GM12865 (cell line): Measurements from ENCODE around the gene MAST2.
"Not testable (repeated sequence)": the region's sequence is repeated elsewhere in the genome, so short reads cannot be mapped to it uniquely, and the experiment has no call there.

ENCODE experiments used
- DNase-seq: peaks from one replicate; pipeline ENCODE4 v3.0.0; 2010; ENCODE audit warnings: low read depth
- H3K4me3 ChIP-seq: 2 replicates; pipeline ENCODE4 v1.5.1; 2011; ENCODE audit warnings: mild to moderate bottlenecking, low read depth, low read length, control low read depth
- TF ChIP-seq, protein P1 (sequence below): IDR thresholded peaks from 2 replicates; pipeline ENCODE4 v1.5.1; 2011; ENCODE audit warnings: low read length, control low read depth, low read depth, inconsistent platforms; ENCODE audit not compliant: insufficient read depth; ENCODE audit errors: missing control alignments

MAST2 gene

DNA sequence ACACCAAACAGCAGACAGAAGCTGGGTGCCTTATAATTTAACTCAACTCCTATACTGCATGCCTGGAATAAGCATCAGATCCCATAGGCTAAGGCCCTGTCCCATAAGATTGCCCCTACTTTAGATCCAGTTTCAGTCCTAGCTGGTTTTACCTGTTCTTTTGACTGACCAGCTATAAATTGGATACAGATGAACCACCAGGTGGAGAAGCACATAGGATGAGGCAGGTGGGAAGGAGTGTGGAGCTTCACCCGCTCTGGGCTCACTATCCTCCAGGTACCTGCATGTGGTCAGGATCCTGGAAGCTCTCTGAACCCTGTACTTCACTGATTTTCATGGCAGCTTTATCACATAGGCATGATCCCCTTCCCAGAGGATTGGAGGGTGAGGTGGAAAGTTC is 51.3 kb downstream of the MAST2 start:
- no peak overlapping the region for H3K4me3 ChIP-seq
- no peak for DNase-seq
- TF ChIP-seq, protein P1, sequence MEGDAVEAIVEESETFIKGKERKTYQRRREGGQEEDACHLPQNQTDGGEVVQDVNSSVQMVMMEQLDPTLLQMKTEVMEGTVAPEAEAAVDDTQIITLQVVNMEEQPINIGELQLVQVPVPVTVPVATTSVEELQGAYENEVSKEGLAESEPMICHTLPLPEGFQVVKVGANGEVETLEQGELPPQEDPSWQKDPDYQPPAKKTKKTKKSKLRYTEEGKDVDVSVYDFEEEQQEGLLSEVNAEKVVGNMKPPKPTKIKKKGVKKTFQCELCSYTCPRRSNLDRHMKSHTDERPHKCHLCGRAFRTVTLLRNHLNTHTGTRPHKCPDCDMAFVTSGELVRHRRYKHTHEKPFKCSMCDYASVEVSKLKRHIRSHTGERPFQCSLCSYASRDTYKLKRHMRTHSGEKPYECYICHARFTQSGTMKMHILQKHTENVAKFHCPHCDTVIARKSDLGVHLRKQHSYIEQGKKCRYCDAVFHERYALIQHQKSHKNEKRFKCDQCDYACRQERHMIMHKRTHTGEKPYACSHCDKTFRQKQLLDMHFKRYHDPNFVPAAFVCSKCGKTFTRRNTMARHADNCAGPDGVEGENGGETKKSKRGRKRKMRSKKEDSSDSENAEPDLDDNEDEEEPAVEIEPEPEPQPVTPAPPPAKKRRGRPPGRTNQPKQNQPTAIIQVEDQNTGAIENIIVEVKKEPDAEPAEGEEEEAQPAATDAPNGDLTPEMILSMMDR: no peak

DNA sequence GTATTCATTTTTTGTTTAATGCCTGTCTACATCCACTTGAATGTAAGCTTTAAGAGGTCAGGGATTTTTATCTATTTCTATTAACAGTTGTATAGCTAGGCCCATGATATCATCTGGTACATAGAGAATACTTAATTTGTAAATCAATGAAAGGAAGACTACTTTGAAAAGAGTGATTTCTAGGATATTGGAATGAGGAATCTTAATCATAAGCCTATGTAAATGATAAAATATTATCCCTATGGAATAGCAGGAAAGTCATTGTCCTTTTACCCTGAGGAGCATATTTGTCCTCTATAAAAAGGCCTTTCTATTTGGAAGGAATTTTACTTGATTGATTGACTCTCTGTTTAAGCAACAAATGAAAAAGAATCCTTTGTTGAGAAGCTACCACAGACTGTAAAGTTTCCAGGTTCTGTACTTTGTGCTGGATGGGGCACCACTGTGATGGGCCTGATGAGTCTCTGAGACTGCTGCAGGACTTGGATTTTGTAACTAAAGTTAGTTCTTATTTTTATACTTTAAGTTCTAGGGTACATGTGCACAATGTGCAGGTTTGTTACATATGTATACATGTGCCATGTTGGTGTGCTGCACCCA is 53.8 kb downstream of the MAST2 start:
- no peak overlapping the region for H3K4me3 ChIP-seq
- no peak for DNase-seq
- TF ChIP-seq, protein P1: no peak

DNA sequence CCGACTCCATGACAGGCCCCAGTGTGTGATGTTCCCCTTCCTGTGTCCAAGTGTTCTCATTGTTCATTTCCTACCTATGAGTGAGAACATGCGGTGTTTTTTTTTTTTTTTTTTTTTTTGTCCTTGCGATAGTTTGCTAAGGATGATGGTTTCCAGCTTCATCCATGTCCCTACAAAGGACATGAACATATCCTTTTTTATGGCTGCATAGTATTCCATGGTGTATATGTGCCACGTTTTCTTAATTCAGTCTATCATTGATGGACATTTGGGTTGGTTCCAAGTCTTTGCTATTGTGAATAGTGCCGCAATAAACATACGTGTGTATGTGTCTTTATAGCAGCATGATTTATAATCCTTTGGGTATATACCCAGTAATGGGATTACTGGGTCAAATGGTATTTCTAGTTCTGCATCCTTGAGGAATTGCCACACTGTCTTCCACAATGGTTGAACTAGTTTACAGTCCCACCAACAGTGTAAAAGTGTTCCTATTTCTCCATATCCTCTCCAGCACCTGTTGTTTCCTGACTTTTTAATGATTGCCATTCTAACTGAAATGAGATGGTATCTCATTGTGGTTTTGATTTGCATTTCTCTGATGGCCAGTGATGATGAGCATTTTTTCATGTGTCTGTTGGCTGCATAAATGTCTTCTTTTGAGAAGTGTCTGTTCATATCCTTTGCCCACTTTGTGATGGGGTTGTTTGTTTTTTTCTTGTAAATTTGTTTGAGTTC is 54.5 kb downstream of the MAST2 start:
- not testable (repeated sequence) for DNase-seq, H3K4me3 ChIP-seq

DNA sequence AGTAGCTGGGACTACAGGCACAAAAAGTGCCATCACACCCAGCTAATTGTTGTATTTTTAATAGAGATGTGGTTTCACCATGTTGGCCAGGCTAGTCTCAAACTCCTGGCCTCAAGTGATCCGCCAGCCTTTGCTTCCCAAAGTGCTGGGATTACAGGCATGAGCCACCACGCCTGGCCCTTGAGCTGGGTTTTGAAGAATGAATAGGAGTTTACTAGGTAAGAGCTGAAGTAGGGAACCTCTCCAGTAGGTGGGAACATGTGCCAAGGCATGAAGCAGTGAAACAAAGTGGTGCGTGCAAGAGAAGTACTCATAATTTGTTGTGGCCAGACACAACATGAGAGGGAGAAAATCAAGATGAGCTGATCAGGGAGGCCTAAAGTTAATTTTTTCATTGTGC is 55.8 kb downstream of the MAST2 start:
- no peak for DNase-seq
- TF ChIP-seq, protein P1: no peak
- H3K4me3 ChIP-seq: no peak overlapping the region

DNA sequence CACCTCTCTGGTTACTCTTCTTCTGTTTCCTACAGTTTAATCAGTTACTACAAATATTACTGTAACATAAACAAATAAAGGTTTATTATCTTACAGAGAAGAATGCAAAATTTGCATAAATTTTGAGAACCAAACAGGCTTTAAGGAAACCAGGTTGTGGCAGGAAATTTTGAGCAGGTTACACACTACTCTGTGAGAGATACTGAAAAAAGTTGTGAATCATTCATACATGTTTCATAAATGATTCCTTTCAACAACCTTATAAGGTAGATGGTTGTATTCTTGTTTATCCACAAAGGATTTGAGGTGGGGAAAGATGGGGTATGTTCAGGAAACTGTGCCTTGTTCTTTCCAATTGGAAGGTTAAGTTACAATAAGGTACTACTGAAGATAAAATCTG is 58.6 kb downstream of the MAST2 start:
- TF ChIP-seq, protein P1: no peak
- DNase-seq: no peak
- H3K4me3 ChIP-seq: no peak overlapping the region

DNA sequence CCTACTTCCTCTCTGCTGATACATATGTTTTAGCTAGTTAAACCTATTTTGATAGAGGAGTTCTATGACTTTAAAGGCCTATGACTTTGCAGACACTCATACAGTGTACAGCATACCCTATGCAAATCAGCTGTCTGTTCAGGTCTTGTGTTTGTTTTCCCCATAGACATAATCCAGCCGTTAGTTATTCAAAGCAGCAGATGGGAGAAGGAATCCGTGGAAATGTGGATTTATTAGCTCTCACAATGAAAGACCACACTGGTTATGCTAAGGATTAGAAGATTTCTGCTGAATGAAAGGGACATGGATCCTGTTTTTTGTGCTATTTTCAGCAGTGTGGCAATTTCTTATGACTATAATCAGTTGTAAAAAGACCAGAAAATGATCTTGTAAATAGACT is 59.8 kb downstream of the MAST2 start:
- no peak for DNase-seq
- H3K4me3 ChIP-seq: no peak overlapping the region
- TF ChIP-seq, protein P1: no peak

DNA sequence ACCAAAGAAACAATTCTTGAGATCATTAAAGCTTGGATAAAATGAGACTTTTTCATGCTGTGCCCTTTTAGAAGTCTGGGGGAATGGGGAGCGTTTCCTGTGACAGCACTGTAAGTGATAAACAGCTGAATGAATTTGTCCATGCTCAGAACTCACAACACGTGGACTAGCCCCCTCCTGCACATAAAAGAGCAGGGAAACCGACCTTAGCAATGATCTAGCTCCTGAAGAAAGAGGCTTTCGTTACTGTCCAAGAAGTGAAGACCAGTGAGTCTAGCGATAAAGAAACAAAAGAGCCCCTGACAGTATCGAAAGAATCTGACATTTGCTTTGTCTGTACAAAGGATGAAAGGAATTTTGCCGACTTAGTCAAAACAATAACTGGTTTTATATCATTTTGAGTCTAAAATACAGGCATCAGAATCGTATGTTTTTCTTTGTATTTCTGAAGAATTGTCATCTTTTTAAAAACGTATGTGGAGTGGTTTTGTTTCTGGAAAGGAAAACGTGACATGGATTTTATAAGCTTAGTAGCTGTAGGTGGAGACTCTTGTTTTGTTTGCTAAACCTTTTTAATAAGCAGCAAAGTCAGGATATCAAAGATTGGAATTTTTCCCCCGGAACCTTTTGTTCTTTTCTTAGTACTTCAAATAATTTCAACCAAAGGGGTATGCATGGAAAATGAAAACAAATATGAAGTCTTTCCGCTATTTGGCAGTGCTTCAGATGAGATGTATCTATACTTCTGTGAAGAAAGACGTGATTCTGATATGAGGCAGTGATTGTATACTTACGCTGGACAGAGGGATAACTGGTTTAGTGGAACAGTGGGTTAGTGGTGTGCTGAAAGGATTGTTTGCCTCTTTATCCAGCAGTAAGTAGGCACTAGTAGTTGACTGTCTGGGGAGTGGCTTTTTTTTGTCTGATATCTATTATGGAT is 61.0 kb downstream of the MAST2 start:
- H3K4me3 ChIP-seq: no peak overlapping the region
- TF ChIP-seq, protein P1: no peak

More for the DNA sequence above, 61.0 kb downstream of the MAST2 start:
- DNase-seq: no peak
